Measurements from ENCODE around the gene SNORC. TPM values are rescaled to one million over a fixed set of nuclear protein-coding genes. Genes with fewer than 3 reads are reported as not detected.
"Not testable (repeated sequence)": the region's sequence is repeated elsewhere in the genome, so short reads cannot be mapped to it uniquely, and the experiment has no call there.

The SNORC gene
- total and polyA plus RNA-seq, 2 donors (not counting 1 experiment from before 2014, with no cell fraction given) = 0.91 to 0.94 TPM

DNA sequence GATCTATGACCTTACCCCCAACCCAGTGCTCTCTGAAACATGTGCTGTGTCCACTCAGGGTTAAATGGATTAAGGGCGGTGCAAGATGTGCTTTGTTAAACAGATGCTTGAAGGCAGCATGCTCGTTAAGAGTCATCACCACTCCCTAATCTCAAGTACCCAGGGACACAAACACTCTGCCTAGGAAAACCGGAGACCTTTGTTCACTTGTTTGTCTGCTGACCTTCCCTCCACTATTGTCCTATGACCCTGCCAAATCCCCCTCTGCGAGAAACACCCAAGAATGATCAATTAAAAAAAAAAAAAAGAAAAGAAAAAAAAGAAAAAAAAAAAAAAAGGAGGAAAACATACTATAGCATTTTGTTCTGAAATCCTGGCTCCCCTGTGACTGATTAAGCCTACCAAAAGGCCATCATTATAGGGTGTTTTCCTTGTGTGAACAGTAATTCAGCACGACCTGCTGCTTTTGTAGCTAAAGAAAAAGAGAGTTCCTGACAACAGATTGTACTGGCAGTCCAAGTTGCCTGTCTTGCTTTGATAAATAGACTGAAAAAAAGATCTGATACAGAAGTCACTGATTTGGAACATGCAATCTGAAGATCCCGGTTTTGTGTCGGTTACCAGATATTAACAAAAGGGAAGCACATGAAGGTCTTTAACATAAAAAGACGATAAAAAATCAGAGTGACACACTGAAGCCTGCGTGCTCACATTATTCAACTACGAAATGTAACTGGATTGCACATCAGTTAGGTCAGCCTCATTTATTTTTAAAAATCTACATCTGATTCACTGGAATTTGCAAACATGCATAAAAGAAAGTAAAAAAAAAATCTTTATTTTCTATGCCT lies 37.0 kb downstream of the SNORC start:
- 88% methylated on average over 3 of the region's 10 CpGs for WGBS (ENCODE audit: insufficient coverage)
- CTCF ChIA-PET; H3K4me2 ChIP-seq (replicated peaks; ENCODE audit: low read depth, low read length, poor library complexity, severe bottlenecking); H3K9me3 ChIP-seq (ENCODE audit: control extremely low read depth in 1 of 3, control insufficient read depth in 2 of 3, insufficient read depth in 1 of 3, low read length in 2 of 3); H3K9ac ChIP-seq (ENCODE audit: low read length); H3K27me3 ChIP-seq (replicated peaks in 1 of 4; ENCODE audit: control extremely low read depth in 1 of 4, control insufficient read depth in 3 of 4, insufficient read depth in 4 of 4, low read length in 3 of 4); DNase-seq; H3K4me3 ChIP-seq (ENCODE audit: control extremely low read depth in 1 of 5, extremely low read depth in 1 of 5, insufficient read depth in 1 of 5, low read depth in 2 of 5, low read length in 4 of 5); H3K79me2 ChIP-seq (ENCODE audit: control insufficient read depth, insufficient read depth, low read length); H3K4me3 Mint-ChIP-seq; H3K36me3 ChIP-seq (replicated peaks in 1 of 2; ENCODE audit: control extremely low read depth in 1 of 2, control insufficient read depth in 1 of 2, extremely low read depth in 1 of 2, insufficient read depth in 2 of 2, low read length in 1 of 2); H3K27ac ChIP-seq (ENCODE audit: low read length in 2 of 2); H4K20me1 ChIP-seq (ENCODE audit: control insufficient read depth, insufficient read depth, low read length, poor library complexity, severe bottlenecking); H3K4me1 Mint-ChIP-seq; intact Hi-C loops (cut with micrococcal nuclease); H3K27ac Mint-ChIP-seq; H3K4me1 ChIP-seq (ENCODE audit: control insufficient read depth in 2 of 2, insufficient read depth in 2 of 2, low read length in 2 of 2); ATAC-seq (ENCODE audit: low read depth); POLR2A ChIA-PET; H2AFZ ChIP-seq (ENCODE audit: insufficient read depth, low read depth, low read length, poor library complexity, severe bottlenecking): not testable (repeated sequence)
- Mint-ChIP-seq H3K9me3 (ENCODE audit: insufficient read depth) (peaks cover 10% of the 10 kb centered on the region), H3K27me3 (peaks cover 20% of the 10 kb centered on the region)

DNA sequence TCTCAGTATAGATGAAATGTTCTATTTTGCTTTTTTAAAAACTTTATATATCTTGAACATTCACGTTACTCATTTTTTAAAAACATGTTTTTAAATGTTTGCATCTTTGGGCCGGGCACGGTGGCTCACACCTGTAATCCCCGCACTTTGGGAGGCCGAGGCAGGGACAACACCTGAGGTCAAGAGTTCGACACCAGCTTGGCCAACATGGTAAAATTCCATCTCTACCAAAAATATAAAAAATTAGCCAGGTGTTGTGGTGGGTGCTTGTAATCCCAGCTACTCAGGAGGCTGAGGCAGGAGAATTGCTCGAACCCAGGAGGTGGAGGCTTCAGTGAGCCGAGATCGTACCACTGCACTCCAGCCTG lies 37.6 kb downstream of the SNORC start:
- intact Hi-C loops (cut with micrococcal nuclease); H2AFZ ChIP-seq (ENCODE audit: insufficient read depth, low read depth, low read length, poor library complexity, severe bottlenecking); H3K27me3 ChIP-seq (replicated peaks in 1 of 4; ENCODE audit: control extremely low read depth in 1 of 4, control insufficient read depth in 3 of 4, insufficient read depth in 4 of 4, low read length in 3 of 4); H3K36me3 ChIP-seq (replicated peaks in 1 of 2; ENCODE audit: control extremely low read depth in 1 of 2, control insufficient read depth in 1 of 2, extremely low read depth in 1 of 2, insufficient read depth in 2 of 2, low read length in 1 of 2); H3K4me2 ChIP-seq (replicated peaks; ENCODE audit: low read depth, low read length, poor library complexity, severe bottlenecking); H3K27ac ChIP-seq (ENCODE audit: low read length in 2 of 2); H3K9ac ChIP-seq (ENCODE audit: low read length); H3K4me1 Mint-ChIP-seq; H4K20me1 ChIP-seq (ENCODE audit: control insufficient read depth, insufficient read depth, low read length, poor library complexity, severe bottlenecking); H3K9me3 ChIP-seq (ENCODE audit: control extremely low read depth in 1 of 3, control insufficient read depth in 2 of 3, insufficient read depth in 1 of 3, low read length in 2 of 3); DNase-seq; H3K79me2 ChIP-seq (ENCODE audit: control insufficient read depth, insufficient read depth, low read length); ATAC-seq (ENCODE audit: low read depth); POLR2A ChIA-PET; H3K27ac Mint-ChIP-seq; H3K4me1 ChIP-seq (ENCODE audit: control insufficient read depth in 2 of 2, insufficient read depth in 2 of 2, low read length in 2 of 2); H3K4me3 Mint-ChIP-seq; H3K4me3 ChIP-seq (ENCODE audit: control extremely low read depth in 1 of 5, extremely low read depth in 1 of 5, insufficient read depth in 1 of 5, low read depth in 2 of 5, low read length in 4 of 5): not testable (repeated sequence)
- CTCF ChIA-PET = interaction anchor here (0.6 kb wide), 1 partner anchor 21 kb away, joined by 3 read pairs; no protein-coding TSS in a partner anchor
- Mint-ChIP-seq H3K27me3 (peaks cover 23% of the 10 kb centered on the region), H3K9me3 (ENCODE audit: insufficient read depth) (peaks cover 10% of the 10 kb centered on the region)
- WGBS (ENCODE audit: insufficient coverage) = 87% methylated on average over 3 of the region's 9 CpGs
